Panc1 (cell line): Measurements from ENCODE around the gene JPH2. TPM values are rescaled to one million over a fixed set of nuclear protein-coding genes. Genes with fewer than 3 reads are reported as not detected.

Experiments used
- ATAC-seq: fragments of 200-7000 bp; cut with Tn5 transposase; 2 replicates; pipeline ENCODE4 v1.9.1; 2020; ENCODE audit warnings: mild to moderate bottlenecking, moderate library complexity
- BruUV-seq: library from RNA; stranded (reverse); fragments of 400-500 nt; replicated peaks from 2 replicates; lab custom pipeline; 2021; lab: Mats Ljungman, UMichigan
- CTCF ChIA-PET: fragments of 300-600 bp; sonication (Branson Sonifier 250); formaldehyde crosslinking; loops from one replicate; lab custom pipeline; 2022; ENCODE audit warnings: antibody characterized with exemption; lab: Charles Lee
- POLR2A ChIA-PET: fragments of 300-600 bp; sonication (Branson Sonifier 250); formaldehyde crosslinking; loops from one replicate; lab custom pipeline; 2022; ENCODE audit warnings: antibody characterized with exemption; lab: Charles Lee
- DNase-seq: peaks from one replicate; pipeline ENCODE4 v3.0.0-alpha.2; 2010; ENCODE audit warnings: low read depth, low spot score
- H3K27ac ChIP-seq: 2 replicates; pipeline ENCODE4 v1.5.1; 2011; ENCODE audit warnings: mild to moderate bottlenecking, low read length, inconsistent platforms
- H3K27me3 ChIP-seq: fragments of 200-500 bp; sonication (Bioruptor generic); 2 replicates; pipeline ENCODE4 v1.6.0; 2014; ENCODE audit warnings: low read length, inconsistent platforms; ENCODE audit not compliant: control insufficient read depth, insufficient read depth
- H3K36me3 ChIP-seq: fragments of 200-500 bp; sonication (Bioruptor generic); 2 replicates; pipeline ENCODE4 v1.5.1; 2014; ENCODE audit warnings: inconsistent platforms, mild to moderate bottlenecking, low read length, moderate library complexity; ENCODE audit not compliant: control insufficient read depth, insufficient read depth
- H3K4me1 ChIP-seq: 2 replicates; pipeline ENCODE4 v1.5.1; 2011; ENCODE audit warnings: inconsistent platforms, mild to moderate bottlenecking, low read length, moderate library complexity; ENCODE audit not compliant: control insufficient read depth, insufficient read depth
- H3K4me3 ChIP-seq, 2 experiments: 2 replicates each; pipeline ENCODE4 v1.5.1; 2011 to 2012; ENCODE audit warnings: low read depth in 2 of 2, low read length in 2 of 2, mild to moderate bottlenecking in 2 of 2, inconsistent platforms in 1 of 2, moderate library complexity in 1 of 2
- H3K9me3 ChIP-seq: fragments of 200-500 bp; sonication (Bioruptor generic); 2 replicates; pipeline ENCODE4 v1.5.1; 2014; ENCODE audit warnings: low read depth, mild to moderate bottlenecking, inconsistent platforms, low read length, moderate library complexity; ENCODE audit not compliant: control insufficient read depth, insufficient read depth
- POLR2AphosphoS5 ChIP-seq: IDR thresholded peaks from 2 replicates; pipeline ENCODE4 v1.6.1; 2012; ENCODE audit warnings: mild to moderate bottlenecking, low read depth, low read length, moderate library complexity
- REST ChIP-seq, 2 experiments: IDR thresholded peaks; 2 replicates each; pipeline ENCODE4 v1.6.1; 2011 to 2012; ENCODE audit warnings: low read depth in 2 of 2, control low read depth in 1 of 2, low read length in 1 of 2, mild to moderate bottlenecking in 1 of 2, moderate library complexity in 1 of 2; ENCODE audit not compliant: insufficient read depth in 1 of 2
- SIN3A ChIP-seq: IDR thresholded peaks from 2 replicates; pipeline ENCODE4 v1.6.1; 2012; ENCODE audit warnings: low read depth, mild to moderate bottlenecking, low read length, moderate library complexity, borderline replicate concordance; ENCODE audit not compliant: insufficient read depth
- TCF7L2 ChIP-seq: IDR thresholded peaks from 2 replicates; pipeline ENCODE4 v1.6.1; 2011; ENCODE audit warnings: mild to moderate bottlenecking, low read depth, low read length, inconsistent platforms
- in situ Hi-C: cut with HindIII; loops from 2 replicates; pipeline ENCODE4 v1.10.0; 2016; ENCODE audit warnings: low sequenced_read_pairs, low pct_unique_long_range_greater_than_20kb
- intact Hi-C: fragments of 100-400 bp; cut with micrococcal nuclease; formaldehyde crosslinking; loops from one replicate; pipeline ENCODE4 v1.10.0; 2022; ENCODE audit not compliant: unreplicated experiment
- total RNA-seq: library from RNA; stranded (reverse); gene quantifications from one replicate; pipeline ENCODE4 v1.2.1, GENCODE V29; 2021; ENCODE audit not compliant: unreplicated experiment
- TF ChIP-seq, protein P1 (sequence below): fragments of 450-650 bp; IDR thresholded peaks from 2 replicates; pipeline ENCODE4 v1.5.1; 2017; ENCODE audit warnings: mild to moderate bottlenecking

Gene JPH2
- total RNA-seq, 1 experiment from 2014 or later, result 0.49 TPM

DNA sequence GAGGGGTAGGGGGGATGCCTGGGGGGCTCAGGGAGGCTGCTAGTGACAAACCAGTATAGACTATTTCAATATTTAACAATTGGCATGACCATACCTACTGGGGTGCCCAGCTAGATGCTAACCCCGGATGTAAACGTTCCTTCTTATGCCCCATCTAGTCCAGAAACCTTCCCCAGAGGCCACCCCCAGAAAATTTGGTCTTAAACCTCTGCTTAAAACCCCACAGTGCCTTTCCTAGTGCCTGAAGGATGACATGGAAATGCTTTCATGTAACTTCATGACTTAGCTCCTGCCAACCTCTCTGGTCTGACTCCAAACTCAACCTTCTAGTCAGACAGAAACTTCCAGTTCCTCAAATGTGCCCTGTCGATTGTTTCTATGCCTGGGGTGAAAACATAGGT lies 52.0 kb downstream of the JPH2 start:
- peak; percentile 14; the same call in 1 of the 2 replicates for ATAC-seq
- Histone ChIP-seq H3K27ac (no peak overlapping the region), H3K36me3 (no peaks in the 10 kb centered on the region), H3K4me3 (no peak overlapping the region), H3K27me3 (no peaks in the 10 kb centered on the region), H3K4me1 (no peaks in the 10 kb centered on the region), H3K9me3 (no peaks in the 10 kb centered on the region)
- no TSS peak for BruUV-seq
- TF ChIP-seq, protein P1, sequence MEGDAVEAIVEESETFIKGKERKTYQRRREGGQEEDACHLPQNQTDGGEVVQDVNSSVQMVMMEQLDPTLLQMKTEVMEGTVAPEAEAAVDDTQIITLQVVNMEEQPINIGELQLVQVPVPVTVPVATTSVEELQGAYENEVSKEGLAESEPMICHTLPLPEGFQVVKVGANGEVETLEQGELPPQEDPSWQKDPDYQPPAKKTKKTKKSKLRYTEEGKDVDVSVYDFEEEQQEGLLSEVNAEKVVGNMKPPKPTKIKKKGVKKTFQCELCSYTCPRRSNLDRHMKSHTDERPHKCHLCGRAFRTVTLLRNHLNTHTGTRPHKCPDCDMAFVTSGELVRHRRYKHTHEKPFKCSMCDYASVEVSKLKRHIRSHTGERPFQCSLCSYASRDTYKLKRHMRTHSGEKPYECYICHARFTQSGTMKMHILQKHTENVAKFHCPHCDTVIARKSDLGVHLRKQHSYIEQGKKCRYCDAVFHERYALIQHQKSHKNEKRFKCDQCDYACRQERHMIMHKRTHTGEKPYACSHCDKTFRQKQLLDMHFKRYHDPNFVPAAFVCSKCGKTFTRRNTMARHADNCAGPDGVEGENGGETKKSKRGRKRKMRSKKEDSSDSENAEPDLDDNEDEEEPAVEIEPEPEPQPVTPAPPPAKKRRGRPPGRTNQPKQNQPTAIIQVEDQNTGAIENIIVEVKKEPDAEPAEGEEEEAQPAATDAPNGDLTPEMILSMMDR, result no peak
- TF ChIP-seq SIN3A, result no peak
- no peak for TF ChIP-seq POLR2AphosphoS5
- no peak for TF ChIP-seq TCF7L2
- no peak for TF ChIP-seq REST (IDR thresholded peaks at IDR 0.05; ENCODE audit: insufficient read depth in 1 of 2, low read depth in 2 of 2, low read length in 1 of 2)
- in situ Hi-C loops, result no loop called here
- no peak for DNase-seq
- POLR2A ChIA-PET, result no interaction called here
- intact Hi-C loops, result no loop called here
- CTCF ChIA-PET, result interaction anchor here (0.6 kb wide), 2 partner anchors 18 to 52 kb away, joined by 3 to 4 read pairs; no protein-coding TSS in a partner anchor

GRCh38 chr20:44133424-44133823 lies 53.6 kb downstream of the JPH2 start:
- H3K9me3 ChIP-seq, result no peaks in the 10 kb centered on the region
- no peaks in the 10 kb centered on the region for H3K36me3 ChIP-seq
- intact Hi-C loops, result no loop called here
- no peaks in the 10 kb centered on the region for H3K4me1 ChIP-seq
- in situ Hi-C loops, result no loop called here
- CTCF ChIA-PET, result no interaction called here
- H3K27ac ChIP-seq, result no peak overlapping the region
- H3K27me3 ChIP-seq, result no peaks in the 10 kb centered on the region
- BruUV-seq, result no TSS peak
- TF ChIP-seq REST (IDR thresholded peaks at IDR 0.05; ENCODE audit: insufficient read depth in 1 of 2, low read depth in 2 of 2, low read length in 1 of 2) (no peak), POLR2AphosphoS5 (no peak), SIN3A (no peak), TCF7L2 (no peak)
- TF ChIP-seq, protein P1, result no peak
- DNase-seq (no peak), ATAC-seq (0 out of 2 replicates have a peak, but pooled peaks have one; percentile 14)
- H3K4me3 ChIP-seq, result no peak overlapping the region
- POLR2A ChIA-PET, result interaction anchor here (0.7 kb wide), 1 partner anchor 227 kb away, joined by 6 read pairs; no protein-coding TSS in a partner anchor
